ENCODE measurements around the gene TRIM72. TPM values are rescaled to one million over a fixed set of nuclear protein-coding genes. Genes with fewer than 3 reads are reported as not detected.

TRIM72 gene
- total RNA-seq, 1 donor from 2014 or later: 0.18 TPM

DNA sequence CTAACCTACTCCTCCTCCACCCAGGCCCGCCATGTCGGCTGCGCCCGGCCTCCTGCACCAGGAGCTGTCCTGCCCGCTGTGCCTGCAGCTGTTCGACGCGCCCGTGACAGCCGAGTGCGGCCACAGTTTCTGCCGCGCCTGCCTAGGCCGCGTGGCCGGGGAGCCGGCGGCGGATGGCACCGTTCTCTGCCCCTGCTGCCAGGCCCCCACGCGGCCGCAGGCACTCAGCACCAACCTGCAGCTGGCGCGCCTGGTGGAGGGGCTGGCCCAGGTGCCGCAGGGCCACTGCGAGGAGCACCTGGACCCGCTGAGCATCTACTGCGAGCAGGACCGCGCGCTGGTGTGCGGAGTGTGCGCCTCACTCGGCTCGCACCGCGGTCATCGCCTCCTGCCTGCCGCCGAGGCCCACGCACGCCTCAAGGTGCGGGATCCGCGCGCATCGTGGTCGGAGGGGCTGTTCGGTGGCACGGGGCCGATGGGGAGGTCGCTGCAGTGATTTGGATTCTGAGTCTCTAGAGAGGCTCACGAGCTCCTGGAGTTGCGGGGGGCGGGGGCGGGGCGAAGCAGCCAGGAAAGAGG lies 878 bp downstream of the TRIM72 start:
- Mint-ChIP-seq H3K4me1 (ENCODE audit: unreplicated experiment) (peaks cover 13% of the 10 kb centered on the region), H3K4me3 (ENCODE audit: unreplicated experiment) (peak overlapping the region; percentile 84), H3K9me3 (ENCODE audit: unreplicated experiment) (no peaks in the 10 kb centered on the region), H3K36me3 (ENCODE audit: low read depth, unreplicated experiment) (no peaks in the 10 kb centered on the region), H3K27ac (ENCODE audit: unreplicated experiment) (no peak overlapping the region), H3K27me3 (ENCODE audit: unreplicated experiment) (peaks cover 16% of the 10 kb centered on the region)
- peak; percentile 33 for DNase-seq (ENCODE audit: low spot score)
- TF ChIP-seq, protein P1, sequence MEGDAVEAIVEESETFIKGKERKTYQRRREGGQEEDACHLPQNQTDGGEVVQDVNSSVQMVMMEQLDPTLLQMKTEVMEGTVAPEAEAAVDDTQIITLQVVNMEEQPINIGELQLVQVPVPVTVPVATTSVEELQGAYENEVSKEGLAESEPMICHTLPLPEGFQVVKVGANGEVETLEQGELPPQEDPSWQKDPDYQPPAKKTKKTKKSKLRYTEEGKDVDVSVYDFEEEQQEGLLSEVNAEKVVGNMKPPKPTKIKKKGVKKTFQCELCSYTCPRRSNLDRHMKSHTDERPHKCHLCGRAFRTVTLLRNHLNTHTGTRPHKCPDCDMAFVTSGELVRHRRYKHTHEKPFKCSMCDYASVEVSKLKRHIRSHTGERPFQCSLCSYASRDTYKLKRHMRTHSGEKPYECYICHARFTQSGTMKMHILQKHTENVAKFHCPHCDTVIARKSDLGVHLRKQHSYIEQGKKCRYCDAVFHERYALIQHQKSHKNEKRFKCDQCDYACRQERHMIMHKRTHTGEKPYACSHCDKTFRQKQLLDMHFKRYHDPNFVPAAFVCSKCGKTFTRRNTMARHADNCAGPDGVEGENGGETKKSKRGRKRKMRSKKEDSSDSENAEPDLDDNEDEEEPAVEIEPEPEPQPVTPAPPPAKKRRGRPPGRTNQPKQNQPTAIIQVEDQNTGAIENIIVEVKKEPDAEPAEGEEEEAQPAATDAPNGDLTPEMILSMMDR (IDR thresholded peaks at IDR 0.05; ENCODE audit: unreplicated experiment): no peak

DNA sequence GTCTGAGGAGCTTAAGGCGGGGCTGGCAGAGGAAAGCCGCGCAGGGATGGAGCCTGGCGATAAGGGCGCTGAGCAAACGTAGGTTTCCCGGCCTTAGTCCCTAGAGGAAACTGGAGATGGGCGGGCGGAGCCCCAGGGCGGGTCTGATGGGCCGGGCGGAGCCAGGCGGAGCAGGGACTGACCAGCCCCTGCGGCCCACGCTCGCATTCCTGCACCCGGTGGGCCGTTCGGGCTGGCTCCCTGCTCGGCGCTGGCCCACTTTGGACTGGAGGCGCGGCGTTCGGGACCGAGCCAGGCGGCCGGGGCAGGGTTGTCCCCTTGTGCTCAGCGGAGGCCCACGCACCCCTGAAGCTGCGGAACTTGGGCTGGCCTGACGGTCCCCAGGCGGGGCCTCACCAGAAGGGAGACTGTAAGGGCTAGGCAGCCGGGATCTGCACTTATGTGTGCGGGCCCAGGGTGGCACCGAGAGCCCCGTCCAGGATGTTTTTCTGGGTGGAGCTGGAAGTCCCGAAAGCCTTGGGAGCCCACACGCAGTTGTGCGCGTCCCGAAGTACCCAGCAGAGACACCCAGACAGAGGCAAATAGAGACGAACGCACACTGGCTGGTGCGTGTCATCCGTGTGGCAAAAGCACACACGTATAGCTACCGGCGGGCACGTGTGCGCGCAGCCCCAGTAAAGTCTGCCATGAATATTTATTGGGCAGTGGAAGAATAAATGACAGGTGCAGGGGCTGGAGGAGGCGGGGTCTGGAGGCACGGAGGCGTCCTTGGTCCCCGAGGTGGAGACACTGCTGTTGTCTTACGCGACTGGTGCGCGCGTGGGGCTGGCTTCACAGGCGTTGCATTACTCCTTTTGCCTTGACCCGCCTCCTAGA lies 1.6 kb downstream of the TRIM72 start:
- Mint-ChIP-seq H3K9me3 (ENCODE audit: unreplicated experiment) (no peaks in the 10 kb centered on the region), H3K27me3 (ENCODE audit: unreplicated experiment) (peaks cover 16% of the 10 kb centered on the region), H3K36me3 (ENCODE audit: low read depth, unreplicated experiment) (no peaks in the 10 kb centered on the region), H3K4me3 (ENCODE audit: unreplicated experiment) (peak overlapping the region; percentile 84), H3K27ac (ENCODE audit: unreplicated experiment) (no peak overlapping the region), H3K4me1 (ENCODE audit: unreplicated experiment) (peaks cover 13% of the 10 kb centered on the region)
- TF ChIP-seq, protein P1 (IDR thresholded peaks at IDR 0.05; ENCODE audit: unreplicated experiment): no peak
- DNase-seq (ENCODE audit: low spot score): peak; percentile 64

DNA sequence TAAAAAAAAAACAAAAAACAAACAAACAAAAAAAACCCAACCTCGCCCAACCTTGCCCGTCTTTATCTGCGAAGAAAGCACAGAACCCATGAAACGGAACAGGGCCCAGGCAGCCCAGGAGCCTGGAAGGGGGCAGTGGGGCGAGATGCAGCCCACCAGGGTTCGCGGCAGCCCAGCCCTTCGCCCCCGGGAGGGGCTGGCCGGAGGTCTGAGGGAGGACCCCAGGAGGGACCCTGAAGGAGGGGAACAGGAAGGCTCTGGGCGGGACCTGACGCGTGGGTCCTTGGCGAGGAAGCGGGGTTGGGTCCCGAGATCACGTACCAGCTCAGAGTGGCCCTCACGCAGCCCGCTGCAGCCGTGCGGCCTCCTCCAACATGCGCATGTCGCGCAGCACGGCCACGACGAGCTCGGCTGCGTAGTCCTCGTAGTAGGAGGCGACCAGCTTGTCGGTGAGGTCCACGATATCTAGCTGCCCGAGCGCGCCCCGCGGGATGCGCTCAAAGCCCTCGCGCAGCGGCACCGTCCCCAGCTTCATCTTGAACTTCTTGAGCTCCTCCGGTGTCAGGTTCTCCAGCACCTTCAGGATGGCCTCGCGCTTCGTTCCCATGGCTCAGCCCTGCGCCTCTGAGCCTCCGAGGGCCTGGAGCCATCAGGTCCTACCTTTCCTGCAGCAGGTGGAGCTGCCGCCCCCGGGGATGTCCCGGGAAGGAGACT lies 2.7 kb downstream of the TRIM72 start, which contains the start of gene PYDC1:
TSS of gene PYDC1 (minus strand) at position 714 of the 714 bp plus-strand sequence. CDS start at position 607, 107 bp downstream.
- TF ChIP-seq, protein P1 (IDR thresholded peaks at IDR 0.05; ENCODE audit: unreplicated experiment): no peak
- Mint-ChIP-seq H3K4me3 (ENCODE audit: unreplicated experiment) (peak within 1 kb of the TSS; percentile 59), H3K27ac (ENCODE audit: unreplicated experiment) (no peak within 1 kb of the TSS), H3K9me3 (ENCODE audit: unreplicated experiment) (no peaks in the 10 kb centered on the region), H3K36me3 (ENCODE audit: low read depth, unreplicated experiment) (no peaks in the 10 kb centered on the region), H3K27me3 (ENCODE audit: unreplicated experiment) (peaks cover 17% of the 10 kb centered on the region), H3K4me1 (ENCODE audit: unreplicated experiment) (peaks cover 13% of the 10 kb centered on the region)
- no peak for DNase-seq (ENCODE audit: low spot score)

DNA sequence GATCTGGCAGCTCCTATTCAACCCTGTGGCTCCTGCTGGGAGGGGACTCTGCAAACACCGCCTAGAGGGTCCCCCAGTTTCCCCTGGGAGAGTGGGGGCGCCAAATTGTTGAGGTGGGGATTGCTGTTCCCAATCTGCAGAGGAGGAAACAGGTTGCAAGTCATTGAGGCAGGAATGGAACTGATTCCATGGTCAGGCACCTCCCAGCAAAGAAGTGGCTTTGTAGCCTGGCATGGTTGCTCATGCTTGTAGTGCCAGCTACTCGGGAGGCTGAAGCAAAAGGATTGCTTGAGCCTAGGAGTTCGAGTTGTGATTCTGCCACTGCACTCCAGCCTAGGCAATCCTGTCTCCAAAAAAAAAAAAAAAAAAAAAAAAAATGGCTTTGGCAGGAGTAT lies 3.2 kb downstream of the TRIM72 start:
- TF ChIP-seq, protein P1 (IDR thresholded peaks at IDR 0.05; ENCODE audit: unreplicated experiment): no peak
- H3K4me3 Mint-ChIP-seq (ENCODE audit: unreplicated experiment): peak overlapping the region; percentile 31
- peaks cover 13% of the 10 kb centered on the region for H3K4me1 Mint-ChIP-seq (ENCODE audit: unreplicated experiment)
- H3K27ac Mint-ChIP-seq (ENCODE audit: unreplicated experiment): no peak overlapping the region
- DNase-seq (ENCODE audit: low spot score): no peak
- no peaks in the 10 kb centered on the region for H3K9me3 Mint-ChIP-seq (ENCODE audit: unreplicated experiment)
- peaks cover 19% of the 10 kb centered on the region for H3K27me3 Mint-ChIP-seq (ENCODE audit: unreplicated experiment)
- no peaks in the 10 kb centered on the region for H3K36me3 Mint-ChIP-seq (ENCODE audit: low read depth, unreplicated experiment)
